HCT116 (cell line): ENCODE results near the gene TSPEAR. TPM values are rescaled to one million over a fixed set of nuclear protein-coding genes. Genes with fewer than 3 reads are reported as not detected.
"Not testable (repeated sequence)": the region's sequence is repeated elsewhere in the genome, so short reads cannot be mapped to it uniquely, and the experiment has no call there.

Experiments used
- ATAC-seq: fragments of 200-7000 bp; cut with Tn5 transposase; 2 replicates; pipeline ENCODE4 v1.9.1; 2020; ENCODE audit warnings: mild to moderate bottlenecking, moderate library complexity
- BruUV-seq: library from RNA; stranded (reverse); fragments of 400-500 nt; replicated peaks from 2 replicates; lab custom pipeline; 2021; lab: Mats Ljungman, UMichigan
- CTCF ChIA-PET: fragments of 300-600 bp; sonication (Branson Sonifier 250); formaldehyde crosslinking; loops from one replicate; lab custom pipeline; 2021; ENCODE audit warnings: antibody characterized with exemption; lab: Charles Lee
- POLR2A ChIA-PET: fragments of 300-600, 350-600 bp; sonication (Branson Sonifier 250); formaldehyde crosslinking; loops from one replicate; lab custom pipeline; 2021; ENCODE audit warnings: antibody characterized with exemption; lab: Charles Lee
- RAD21 ChIA-PET, 2 experiments: fragments of 300-600 bp; sonication (Branson Sonifier 250); formaldehyde crosslinking; loops; one replicate each; lab custom pipeline; 2023; ENCODE audit warnings: low total read pairs in 2 of 2; ENCODE audit not compliant: uncharacterized antibody in 2 of 2, unreplicated experiment in 2 of 2, low non-redundant PET in 1 of 2; lab: Charles Lee
- DNase-seq: peaks from one replicate; pipeline ENCODE4 v3.0.0-alpha.2; 2010; ENCODE audit warnings: low read depth, low spot score
- H2AFZ ChIP-seq: fragments of 200-600 bp; shearing (Covaris generic), sonication (generic); 2 replicates; pipeline ENCODE4 v1.6.1; 2017; ENCODE audit warnings: low read depth, mixed run types, mixed read lengths, antibody characterized with exemption, low read length; ENCODE audit not compliant: poor library complexity, severe bottlenecking
- H3K27ac ChIP-seq: 2 replicates; pipeline ENCODE4 v1.5.1; 2012; ENCODE audit warnings: low read depth, low read length
- H3K27me3 ChIP-seq: fragments of 200-600 bp; sonication (generic); 2 replicates; pipeline ENCODE4 v1.6.1; 2016; ENCODE audit warnings: mixed run types, low read length, mixed read lengths; ENCODE audit not compliant: insufficient read depth
- H3K36me3 ChIP-seq, 2 experiments: fragments of 200-500 bp in 1 of 2; fragments of 200-600 bp in 1 of 2; sonication (Bioruptor generic) in 1 of 2; sonication (generic) in 1 of 2; 2 replicates each; pipeline versions ENCODE4 v1.5.1 to v1.6.1; 2014 to 2016; ENCODE audit warnings: low read length in 2 of 2, inconsistent platforms in 1 of 2, mixed read lengths in 1 of 2, mixed run types in 1 of 2; ENCODE audit not compliant: insufficient read depth in 2 of 2, control insufficient read depth in 1 of 2
- H3K4me1 ChIP-seq, 2 experiments: fragments of 200-600 bp in 1 of 2; sonication (generic) in 1 of 2; 2 replicates each; pipeline versions ENCODE4 v1.5.1 to v1.6.1; 2012 to 2017; ENCODE audit warnings: low read length in 2 of 2, inconsistent platforms in 1 of 2, mild to moderate bottlenecking in 1 of 2, mixed read lengths in 1 of 2, mixed run types in 1 of 2, moderate library complexity in 1 of 2; ENCODE audit not compliant: insufficient read depth in 2 of 2, control insufficient read depth in 1 of 2
- H3K4me2 ChIP-seq: fragments of 200-600 bp; sonication (generic); 2 replicates; pipeline ENCODE4 v1.6.1; 2017; ENCODE audit warnings: mixed run types, low read length, mixed read lengths
- H3K4me3 ChIP-seq, 2 experiments: fragments of 200-600 bp in 1 of 2; sonication (generic) in 1 of 2; replicated peaks in 1 of 2; 2 replicates each; pipeline ENCODE4 v1.5.1; 2011 to 2016; ENCODE audit warnings: low read length in 2 of 2, control low read depth in 1 of 2, low read depth in 1 of 2, mild to moderate bottlenecking in 1 of 2, mixed read lengths in 1 of 2, mixed run types in 1 of 2
- H3K79me2 ChIP-seq: fragments of 200-600 bp; sonication (generic); 2 replicates; pipeline ENCODE4 v1.6.1; 2017; ENCODE audit warnings: mild to moderate bottlenecking, mixed run types, low read length, moderate library complexity, mixed read lengths; ENCODE audit not compliant: insufficient read depth
- H3K9ac ChIP-seq: fragments of 200-600 bp; sonication (generic); 2 replicates; pipeline ENCODE4 v1.6.1; 2016; ENCODE audit warnings: low read length, mixed read lengths
- H3K9me2 ChIP-seq: fragments of 200-600 bp; sonication (generic), shearing (Covaris generic); 2 replicates; pipeline ENCODE4 v1.6.1; 2017; ENCODE audit warnings: mixed run types, mild to moderate bottlenecking, moderate library complexity; ENCODE audit not compliant: insufficient read depth
- H3K9me3 ChIP-seq, 2 experiments: fragments of 200-500 bp in 1 of 2; fragments of 200-600 bp in 1 of 2; sonication (Bioruptor generic) in 1 of 2; sonication (generic) in 1 of 2; 2 replicates each; pipeline ENCODE4 v1.6.1; 2014 to 2017; ENCODE audit warnings: low read length in 2 of 2, mixed read lengths in 2 of 2, inconsistent platforms in 1 of 2, low read depth in 1 of 2, mild to moderate bottlenecking in 1 of 2, mixed run types in 1 of 2, moderate library complexity in 1 of 2; ENCODE audit not compliant: control insufficient read depth in 1 of 2, insufficient read depth in 1 of 2
- H4K20me1 ChIP-seq: fragments of 200-600 bp; sonication (generic), shearing (Covaris generic); 2 replicates; pipeline ENCODE4 v1.6.1; 2017; ENCODE audit warnings: mixed run types, mild to moderate bottlenecking, moderate library complexity; ENCODE audit not compliant: insufficient read depth
- CBX3 ChIP-seq: IDR thresholded peaks from 2 replicates; pipeline ENCODE4 v1.6.1; 2012; ENCODE audit warnings: low read depth
- EGR1 ChIP-seq: IDR thresholded peaks from 2 replicates; pipeline ENCODE4 v1.6.1; 2012; ENCODE audit warnings: low read depth
- JUND ChIP-seq: IDR thresholded peaks from 2 replicates; pipeline ENCODE4 v1.6.1; 2012
- POLR2AphosphoS5 ChIP-seq: IDR thresholded peaks from 2 replicates; pipeline ENCODE4 v1.6.1; 2011; ENCODE audit warnings: mild to moderate bottlenecking, low read depth, low read length, moderate library complexity
- SRF ChIP-seq: IDR thresholded peaks from 2 replicates; pipeline ENCODE4 v1.6.1; 2012; ENCODE audit warnings: low read depth
- TCF7L2 ChIP-seq: IDR thresholded peaks from 2 replicates; pipeline ENCODE4 v1.7.0; 2011; ENCODE audit warnings: borderline replicate concordance, inconsistent platforms; ENCODE audit not compliant: insufficient read depth, insufficient read length; ENCODE audit errors: extremely low read depth
- YY1 ChIP-seq: IDR thresholded peaks from 2 replicates; pipeline ENCODE4 v1.6.1; 2011; ENCODE audit warnings: low read length, low read depth, moderate library complexity, mild to moderate bottlenecking; ENCODE audit not compliant: insufficient replicate concordance; ENCODE audit errors: extremely low read depth
- ZFX ChIP-seq: fragments of 450-650 bp; IDR thresholded peaks from 2 replicates; pipeline ENCODE4 v1.6.1; 2017
- ZNF274 ChIP-seq: fragments of 200-500 bp; sonication (Bioruptor generic); IDR thresholded peaks from 2 replicates; pipeline ENCODE4 v1.6.1; 2014; ENCODE audit warnings: mild to moderate bottlenecking, low read depth, low read length, inconsistent platforms
- intact Hi-C: fragments of 100-400 bp; cut with micrococcal nuclease; formaldehyde crosslinking; loops from 2 replicates; pipeline ENCODE4 v1.10.0; 2022
- total RNA-seq: library from RNA; stranded (reverse); gene quantifications from one replicate; pipeline ENCODE4 v1.2.1, GENCODE V29; 2021; ENCODE audit not compliant: unreplicated experiment

Gene TSPEAR
- total RNA-seq, 1 experiment from 2014 or later, result not detected

DNA sequence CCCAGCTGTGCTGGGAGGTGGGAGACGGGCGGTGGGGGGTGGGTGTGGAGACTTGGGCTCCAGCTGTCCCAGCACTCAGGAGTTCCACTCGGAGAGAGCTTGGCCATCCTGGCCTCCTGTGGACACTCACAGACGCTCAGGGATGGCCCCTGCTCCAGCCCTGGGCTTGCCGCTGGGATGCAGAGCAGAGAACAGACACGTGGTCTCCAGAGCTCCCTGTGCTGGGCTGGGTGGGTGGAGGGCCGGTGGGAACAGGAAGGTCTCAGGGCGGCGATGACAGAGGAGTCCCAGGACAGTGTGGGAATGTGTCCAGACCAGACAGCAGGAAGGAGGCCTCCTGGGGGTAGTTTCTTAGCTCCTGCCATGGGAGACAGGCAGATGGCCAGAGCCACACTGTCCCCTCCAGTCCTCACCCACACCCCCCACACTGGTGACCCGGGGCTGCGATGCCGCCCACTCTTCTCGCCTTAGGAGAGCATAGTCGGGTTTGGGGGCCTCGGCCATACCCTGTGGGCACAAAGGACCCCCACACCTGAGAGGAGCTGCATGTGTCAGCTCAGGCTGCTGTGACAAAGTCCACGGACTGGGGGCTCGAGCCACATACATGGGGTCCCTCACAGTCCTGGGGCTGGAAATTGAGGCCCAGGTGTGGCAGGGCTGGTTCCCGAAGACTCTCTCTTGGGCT lies 82.5 kb downstream of the TSPEAR start:
- TF ChIP-seq CBX3 (no peak), SRF (no peak), JUND (no peak), EGR1 (no peak), ZNF274 (no peak), POLR2AphosphoS5 (no peak), TCF7L2 (no peak), ZFX (no peak), YY1 (no peak)
- Histone ChIP-seq H3K79me2 (no peaks in the 10 kb centered on the region), H3K9me3 (peaks cover 5 to 13% of the 10 kb centered on the region in 2 experiments; a peak in 3 of 4 replicates), H2AFZ (no peak overlapping the region), H3K4me1 (no peaks in the 10 kb centered on the region), H3K9me2 (no peaks in the 10 kb centered on the region), H3K4me3 (no peak overlapping the region), H3K9ac (no peak overlapping the region), H3K36me3 (no peaks in the 10 kb centered on the region), H4K20me1 (no peaks in the 10 kb centered on the region), H3K4me2 (no peak overlapping the region), H3K27ac (no peak overlapping the region), H3K27me3 (no peaks in the 10 kb centered on the region)
- RAD21 ChIA-PET, result no interaction called here
- POLR2A ChIA-PET, result no interaction called here
- CTCF ChIA-PET, result no interaction called here
- ATAC-seq (no peak), DNase-seq (no peak)
- no TSS peak for BruUV-seq
- intact Hi-C loops, result no loop called here

GRCh38 chr21:44627831-44628233 lies 83.5 kb downstream of the TSPEAR start:
- H2AFZ ChIP-seq, H3K27ac ChIP-seq, H3K9ac ChIP-seq, H3K36me3 ChIP-seq, H3K4me1 ChIP-seq, intact Hi-C loops, H3K79me2 ChIP-seq, H3K27me3 ChIP-seq, BruUV-seq, H3K9me2 ChIP-seq, ATAC-seq, H3K4me2 ChIP-seq, H4K20me1 ChIP-seq, CTCF ChIA-PET, H3K4me3 ChIP-seq, POLR2A ChIA-PET, RAD21 ChIA-PET, DNase-seq: not testable (repeated sequence)
- H3K9me3 ChIP-seq, result peaks cover 10 to 22% of the 10 kb centered on the region in 2 experiments; a peak in 3 of 4 replicates

GRCh38 chr21:44627181-44627822 lies 84.1 kb downstream of the TSPEAR start:
- BruUV-seq, H4K20me1 ChIP-seq, intact Hi-C loops, POLR2A ChIA-PET, H3K4me2 ChIP-seq, RAD21 ChIA-PET, H3K9me2 ChIP-seq, H3K4me3 ChIP-seq, H3K27me3 ChIP-seq, ATAC-seq, CTCF ChIA-PET, DNase-seq, H2AFZ ChIP-seq, H3K79me2 ChIP-seq, H3K36me3 ChIP-seq, H3K27ac ChIP-seq, H3K9ac ChIP-seq, H3K4me1 ChIP-seq: not testable (repeated sequence)
- peaks cover 10 to 25% of the 10 kb centered on the region in 2 experiments; a peak in 3 of 4 replicates for H3K9me3 ChIP-seq
